GM18507 (cell line): ENCODE data around the gene ANKRD18B.
"Not testable (repeated sequence)": the region's sequence is repeated elsewhere in the genome, so short reads cannot be mapped to it uniquely, and the experiment has no call there.

Experiments used
- DNase-seq: peaks from one replicate; pipeline ENCODE4 v3.0.0; 2011; ENCODE audit warnings: low read depth; ENCODE audit not compliant: insufficient read length; ENCODE audit errors: extremely low spot score
- FAIRE-seq: peaks from 2 replicates; lab custom pipeline; 2011; peaks lifted over from hg19 to GRCh38; lab: Jason Lieb, UNC

ANKRD18B gene

GRCh38 chr9:33597386-33597785 is 73.3 kb downstream of the ANKRD18B start:
- not testable (repeated sequence) for DNase-seq

GRCh38 chr9:33598796-33599379 is 74.8 kb downstream of the ANKRD18B start:
- DNase-seq, FAIRE-seq: not testable (repeated sequence)

More at GRCh38 chr9:33597386-33597785, 73.3 kb downstream of the ANKRD18B start:
- FAIRE-seq = not testable (repeated sequence)

GRCh38 chr9:33600911-33601310 is 76.9 kb downstream of the ANKRD18B start:
- DNase-seq, FAIRE-seq: not testable (repeated sequence)

- not testable (repeated sequence) for DNase-seq, FAIRE-seq
These were observed 80.2 kb downstream of the ANKRD18B start for GRCh38 chr9:33604249-33604648.

GRCh38 chr9:33604936-33605335 is 80.9 kb downstream of the ANKRD18B start:
- FAIRE-seq, DNase-seq: not testable (repeated sequence)

- FAIRE-seq = no peak
- DNase-seq = no peak
These were observed 87.3 kb downstream of the ANKRD18B start for GRCh38 chr9:33611358-33611757.

GRCh38 chr9:33612410-33612809 is 88.4 kb downstream of the ANKRD18B start:
- not testable (repeated sequence) for DNase-seq, FAIRE-seq

- DNase-seq = no peak
- no peak for FAIRE-seq
These were observed 90.1 kb downstream of the ANKRD18B start for GRCh38 chr9:33614001-33614687.

- DNase-seq, FAIRE-seq: not testable (repeated sequence)
These were observed 94.3 kb downstream of the ANKRD18B start for GRCh38 chr9:33618370-33618769.

- FAIRE-seq (no peak), DNase-seq (no peak)
These were observed 95.8 kb downstream of the ANKRD18B start for GRCh38 chr9:33619666-33620404.

- FAIRE-seq (no peak), DNase-seq (no peak)
These were observed 96.8 kb downstream of the ANKRD18B start for GRCh38 chr9:33620738-33621439.
